Measurements from ENCODE around the gene MIF4GD.

DNA sequence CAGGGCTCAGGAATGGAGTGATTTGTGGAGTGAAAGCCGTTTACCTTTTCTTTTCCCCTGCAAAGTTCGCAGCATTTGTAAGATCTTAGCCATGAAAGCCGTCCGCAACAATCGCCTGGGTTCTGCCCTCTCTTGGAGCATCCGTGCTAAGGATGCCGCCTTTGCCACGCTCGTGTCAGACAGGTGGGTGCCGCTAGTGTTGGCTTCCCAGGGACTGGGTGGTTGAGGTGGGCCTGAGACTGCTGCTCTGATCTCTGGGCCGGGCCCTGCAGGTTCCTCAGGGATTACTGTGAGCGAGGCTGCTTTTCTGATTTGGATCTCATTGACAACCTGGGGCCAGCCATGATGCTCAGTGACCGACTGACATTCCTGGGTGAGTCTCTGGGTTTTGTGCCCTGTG is 38.2 kb downstream of the MIF4GD start:
- TF ChIP-seq GATA2 (IDR thresholded peaks at IDR 0.05; ENCODE audit: low read depth, low read length), result no peak
- no peak for TF ChIP-seq GATA3 (IDR thresholded peaks at IDR 0.05; ENCODE audit: low read depth, low read length)

Measured in SH-SY5Y (cell line).